Coronary artery (tissue), 2 donors: Measurements from ENCODE around the gene TSPAN9.

Experiments
- DNase-seq: peaks from one replicate; pipeline ENCODE4 v3.0.0-alpha.2; 2017; ENCODE audit warnings: low spot score
- H3K27ac ChIP-seq, 2 donors: fragments of 200-600 bp; sonication (generic); one replicate each; pipeline ENCODE4 v1.5.1; 2016 to 2019
- H3K4me3 ChIP-seq: fragments of 200-600 bp; sonication (generic); 2 replicates; pipeline ENCODE4 v1.5.1; 2016; ENCODE audit warnings: mild to moderate bottlenecking, moderate library complexity
- CTCF ChIP-seq: fragments of 200-600 bp; sonication (generic); IDR thresholded peaks from one replicate; pipeline ENCODE4 v1.5.1; 2019; ENCODE audit warnings: antibody characterized with exemption

The TSPAN9 gene

GRCh38 chr12:3106579-3106978, 29.4 kb downstream of the TSPAN9 start:
- no peak for TF ChIP-seq CTCF
- no peak overlapping the region for H3K4me3 ChIP-seq
- DNase-seq: no peak
- H3K27ac ChIP-seq: peak overlapping the region in 1 of 2 donors; percentile 49

- no peak overlapping the region for H3K4me3 ChIP-seq
- DNase-seq: no peak
- no peak for TF ChIP-seq CTCF
- H3K27ac ChIP-seq: peak overlapping the region in 1 of 2 donors; percentile 49
Observed at GRCh38 chr12:3107071-3107583, 29.9 kb downstream of the TSPAN9 start.

- no peak for TF ChIP-seq CTCF
- no peak for DNase-seq
- Histone ChIP-seq H3K4me3 (no peak overlapping the region), H3K27ac (peak overlapping the region in 1 of 2 donors; percentile 49)
Observed at GRCh38 chr12:3107954-3108353, 30.8 kb downstream of the TSPAN9 start.

GRCh38 chr12:3110578-3110977, 33.4 kb downstream of the TSPAN9 start:
- no peak for TF ChIP-seq CTCF
- DNase-seq: no peak
- Histone ChIP-seq H3K4me3 (no peak overlapping the region), H3K27ac (no peak overlapping the region)

- no peak for TF ChIP-seq CTCF
- Histone ChIP-seq H3K4me3 (no peak overlapping the region), H3K27ac (no peak overlapping the region)
- no peak for DNase-seq
Observed at GRCh38 chr12:3113671-3114325, 36.6 kb downstream of the TSPAN9 start.

- Histone ChIP-seq H3K27ac (no peak overlapping the region), H3K4me3 (no peak overlapping the region)
- TF ChIP-seq CTCF: no peak
- no peak for DNase-seq
Observed at GRCh38 chr12:3114671-3115070, 37.5 kb downstream of the TSPAN9 start.

GRCh38 chr12:3115078-3115477, 37.9 kb downstream of the TSPAN9 start:
- DNase-seq: no peak
- H3K4me3 ChIP-seq: no peak overlapping the region
- no peak overlapping the region for H3K27ac ChIP-seq
- TF ChIP-seq CTCF: no peak
